ENCODE measurements around the gene MAP3K12. TPM values are rescaled to one million over a fixed set of nuclear protein-coding genes. Genes with fewer than 3 reads are reported as not detected.

MAP3K12 gene
- polyA plus RNA-seq, 1 donor from 2014 or later = 82.0 TPM

DNA sequence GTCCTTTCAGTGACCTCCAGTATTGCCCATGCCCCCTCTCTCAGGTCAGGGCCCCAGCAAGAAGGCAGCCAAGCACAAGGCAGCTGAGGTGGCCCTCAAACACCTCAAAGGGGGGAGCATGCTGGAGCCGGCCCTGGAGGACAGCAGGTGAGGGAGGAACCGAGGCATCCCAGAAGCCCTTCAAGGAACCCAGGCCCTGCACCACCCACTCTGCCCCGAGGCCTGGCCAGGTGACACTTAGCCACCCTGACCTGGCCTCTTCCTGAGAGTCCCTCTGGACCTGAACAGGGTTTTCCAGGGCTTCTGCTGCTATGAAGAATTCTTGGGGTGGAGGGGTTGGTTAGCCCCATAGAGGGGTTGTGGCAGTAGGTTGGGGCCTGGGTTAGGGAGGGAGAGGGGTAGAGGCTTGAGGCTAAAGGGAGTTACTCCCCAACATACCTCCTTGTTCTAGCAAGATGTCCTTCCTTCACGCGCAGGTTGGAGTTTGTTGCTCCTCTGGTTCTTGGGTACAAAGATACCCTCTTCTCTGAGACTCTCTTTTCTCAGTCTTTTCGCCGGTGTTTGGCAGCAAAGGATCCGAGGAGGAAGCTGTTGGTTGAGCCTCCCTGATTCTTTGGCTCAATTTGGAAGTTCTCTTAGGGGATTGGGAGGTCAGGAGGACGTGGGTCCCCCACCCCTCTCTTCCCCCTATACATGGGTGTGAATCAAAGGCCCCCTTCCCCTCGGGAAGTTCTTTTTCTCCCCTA lies 3.9 kb upstream of the MAP3K12 start:
- Histone ChIP-seq H4K20me1 (ENCODE audit: insufficient read depth) (no peaks in the 10 kb centered on the region), H3K9me3 (ENCODE audit: low read length) (no peaks in the 10 kb centered on the region), H3K79me2 (replicated peaks; ENCODE audit: insufficient read depth, low read length) (peaks cover 22% of the 10 kb centered on the region), H2AFZ (ENCODE audit: low read depth, low read length) (no peak overlapping the region), H3K36me3 (ENCODE audit: insufficient read depth, low read length) (no peaks in the 10 kb centered on the region), H3K27ac (ENCODE audit: low read length) (no peak overlapping the region), H3K4me3 (ENCODE audit: low read length) (no peak overlapping the region), H3K9ac (ENCODE audit: low read length) (no peak overlapping the region), H3K4me2 (ENCODE audit: low read length) (no peak overlapping the region), H3F3A (ENCODE audit: insufficient read depth, low read length, poor library complexity, severe bottlenecking) (peaks cover 13% of the 10 kb centered on the region), H3K9me2 (ENCODE audit: insufficient read depth, low read length) (no peaks in the 10 kb centered on the region), H3K27me3 (ENCODE audit: insufficient read depth, low read depth, low read length) (no peaks in the 10 kb centered on the region)
- TF ChIP-seq RAD21 (conservative IDR thresholded peaks at IDR 0.05) (no peak), SMC3 (conservative IDR thresholded peaks at IDR 0.05; ENCODE audit: poor library complexity) (no peak), EP300 (conservative IDR thresholded peaks at IDR 0.05; ENCODE audit: poor library complexity, severe bottlenecking) (no peak), TAF1 (IDR thresholded peaks at IDR 0.05; ENCODE audit: low read depth) (no peak), EZH2 (IDR thresholded peaks at IDR 0.05; ENCODE audit: borderline replicate concordance, insufficient read depth, low read length, poor library complexity, severe bottlenecking) (no peak), POLR2AphosphoS5 (IDR thresholded peaks at IDR 0.05) (no peak), MXI1 (conservative IDR thresholded peaks at IDR 0.05; ENCODE audit: poor library complexity, severe bottlenecking) (no peak)
- TF ChIP-seq, protein P1, sequence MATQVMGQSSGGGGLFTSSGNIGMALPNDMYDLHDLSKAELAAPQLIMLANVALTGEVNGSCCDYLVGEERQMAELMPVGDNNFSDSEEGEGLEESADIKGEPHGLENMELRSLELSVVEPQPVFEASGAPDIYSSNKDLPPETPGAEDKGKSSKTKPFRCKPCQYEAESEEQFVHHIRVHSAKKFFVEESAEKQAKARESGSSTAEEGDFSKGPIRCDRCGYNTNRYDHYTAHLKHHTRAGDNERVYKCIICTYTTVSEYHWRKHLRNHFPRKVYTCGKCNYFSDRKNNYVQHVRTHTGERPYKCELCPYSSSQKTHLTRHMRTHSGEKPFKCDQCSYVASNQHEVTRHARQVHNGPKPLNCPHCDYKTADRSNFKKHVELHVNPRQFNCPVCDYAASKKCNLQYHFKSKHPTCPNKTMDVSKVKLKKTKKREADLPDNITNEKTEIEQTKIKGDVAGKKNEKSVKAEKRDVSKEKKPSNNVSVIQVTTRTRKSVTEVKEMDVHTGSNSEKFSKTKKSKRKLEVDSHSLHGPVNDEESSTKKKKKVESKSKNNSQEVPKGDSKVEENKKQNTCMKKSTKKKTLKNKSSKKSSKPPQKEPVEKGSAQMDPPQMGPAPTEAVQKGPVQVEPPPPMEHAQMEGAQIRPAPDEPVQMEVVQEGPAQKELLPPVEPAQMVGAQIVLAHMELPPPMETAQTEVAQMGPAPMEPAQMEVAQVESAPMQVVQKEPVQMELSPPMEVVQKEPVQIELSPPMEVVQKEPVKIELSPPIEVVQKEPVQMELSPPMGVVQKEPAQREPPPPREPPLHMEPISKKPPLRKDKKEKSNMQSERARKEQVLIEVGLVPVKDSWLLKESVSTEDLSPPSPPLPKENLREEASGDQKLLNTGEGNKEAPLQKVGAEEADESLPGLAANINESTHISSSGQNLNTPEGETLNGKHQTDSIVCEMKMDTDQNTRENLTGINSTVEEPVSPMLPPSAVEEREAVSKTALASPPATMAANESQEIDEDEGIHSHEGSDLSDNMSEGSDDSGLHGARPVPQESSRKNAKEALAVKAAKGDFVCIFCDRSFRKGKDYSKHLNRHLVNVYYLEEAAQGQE (IDR thresholded peaks at IDR 0.05; ENCODE audit: borderline replicate concordance) = no peak
- TF ChIP-seq, protein P2, sequence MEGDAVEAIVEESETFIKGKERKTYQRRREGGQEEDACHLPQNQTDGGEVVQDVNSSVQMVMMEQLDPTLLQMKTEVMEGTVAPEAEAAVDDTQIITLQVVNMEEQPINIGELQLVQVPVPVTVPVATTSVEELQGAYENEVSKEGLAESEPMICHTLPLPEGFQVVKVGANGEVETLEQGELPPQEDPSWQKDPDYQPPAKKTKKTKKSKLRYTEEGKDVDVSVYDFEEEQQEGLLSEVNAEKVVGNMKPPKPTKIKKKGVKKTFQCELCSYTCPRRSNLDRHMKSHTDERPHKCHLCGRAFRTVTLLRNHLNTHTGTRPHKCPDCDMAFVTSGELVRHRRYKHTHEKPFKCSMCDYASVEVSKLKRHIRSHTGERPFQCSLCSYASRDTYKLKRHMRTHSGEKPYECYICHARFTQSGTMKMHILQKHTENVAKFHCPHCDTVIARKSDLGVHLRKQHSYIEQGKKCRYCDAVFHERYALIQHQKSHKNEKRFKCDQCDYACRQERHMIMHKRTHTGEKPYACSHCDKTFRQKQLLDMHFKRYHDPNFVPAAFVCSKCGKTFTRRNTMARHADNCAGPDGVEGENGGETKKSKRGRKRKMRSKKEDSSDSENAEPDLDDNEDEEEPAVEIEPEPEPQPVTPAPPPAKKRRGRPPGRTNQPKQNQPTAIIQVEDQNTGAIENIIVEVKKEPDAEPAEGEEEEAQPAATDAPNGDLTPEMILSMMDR (IDR thresholded peaks at IDR 0.05; ENCODE audit: poor library complexity, severe bottlenecking) = no peak

DNA sequence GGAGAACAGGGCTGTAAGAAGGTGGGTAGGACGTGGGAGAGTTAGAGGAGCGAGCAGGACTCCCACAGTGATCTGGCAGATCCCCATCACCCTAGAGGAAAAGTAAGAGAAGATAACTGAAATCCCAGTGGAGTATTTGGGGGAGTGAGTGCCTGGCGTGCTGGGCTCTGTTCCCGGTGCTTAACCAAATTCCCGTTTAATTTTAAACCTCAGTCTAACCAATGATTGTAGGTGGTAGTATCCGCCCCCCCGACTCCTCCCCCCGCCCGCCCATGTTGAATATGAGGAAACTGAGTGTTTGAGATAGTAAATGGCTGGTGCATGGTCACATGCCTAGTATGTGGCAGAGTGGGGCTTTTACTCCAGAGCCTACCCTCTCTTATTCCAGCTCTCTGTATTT lies 3.1 kb upstream of the MAP3K12 start:
- no peaks in the 10 kb centered on the region for H3K9me3 ChIP-seq (ENCODE audit: low read length)
- peaks cover 3% of the 10 kb centered on the region for H3K36me3 ChIP-seq (ENCODE audit: insufficient read depth, low read length)
- no peak overlapping the region for H3K27ac ChIP-seq (ENCODE audit: low read length)
- peaks cover 30% of the 10 kb centered on the region for H3K79me2 ChIP-seq (replicated peaks; ENCODE audit: insufficient read depth, low read length)
- H3K4me3 ChIP-seq (ENCODE audit: low read length) = peak overlapping the region; percentile 71
- no peaks in the 10 kb centered on the region for H4K20me1 ChIP-seq (ENCODE audit: insufficient read depth)
- H3K9me2 ChIP-seq (ENCODE audit: insufficient read depth, low read length) = no peaks in the 10 kb centered on the region
- H3F3A ChIP-seq (ENCODE audit: insufficient read depth, low read length, poor library complexity, severe bottlenecking) = peaks cover 13% of the 10 kb centered on the region
- H2AFZ ChIP-seq (ENCODE audit: low read depth, low read length) = no peak overlapping the region
- peak overlapping the region; percentile 88 for H3K9ac ChIP-seq (ENCODE audit: low read length)
- no peaks in the 10 kb centered on the region for H3K27me3 ChIP-seq (ENCODE audit: insufficient read depth, low read depth, low read length)
- no peak for TF ChIP-seq TAF1 (IDR thresholded peaks at IDR 0.05; ENCODE audit: low read depth)
- peak overlapping the region; percentile 100 for H3K4me2 ChIP-seq (ENCODE audit: low read length)

All from neural cell (in vitro differentiated cells).